HFF-Myc (cell line): ENCODE data around the gene OR5B17.

Source experiments
- DNase-seq: peaks from one replicate; pipeline ENCODE4 v3.0.0-alpha.2; 2011; ENCODE audit warnings: low read depth; ENCODE audit errors: extremely low read depth
- H3K4me3 ChIP-seq: replicated peaks from 2 replicates; pipeline ENCODE4 v1.5.1; 2011; ENCODE audit warnings: low read depth, mild to moderate bottlenecking, control low read depth, low read length
- CTCF ChIP-seq: IDR thresholded peaks from 2 replicates; pipeline ENCODE4 v1.5.1; 2012; ENCODE audit warnings: mild to moderate bottlenecking, low read depth, low read length, control low read depth; ENCODE audit errors: missing control alignments

Gene OR5B17

GRCh38 chr11:58390551-58391063 is 31.7 kb upstream of the OR5B17 start:
- no peak for DNase-seq
- no peak overlapping the region for H3K4me3 ChIP-seq
- no peak for TF ChIP-seq CTCF

- DNase-seq = no peak
- no peak overlapping the region for H3K4me3 ChIP-seq
- TF ChIP-seq CTCF = no peak
Observed at GRCh38 chr11:58354727-58355126, 4.1 kb downstream of the OR5B17 start.

- no peak overlapping the region for H3K4me3 ChIP-seq
- TF ChIP-seq CTCF = no peak
- DNase-seq = no peak
Observed at GRCh38 chr11:58345204-58345603, 13.7 kb downstream of the OR5B17 start.

GRCh38 chr11:58334708-58335107 is 24.2 kb downstream of the OR5B17 start:
- DNase-seq = peak; percentile 19
- H3K4me3 ChIP-seq = no peak overlapping the region
- TF ChIP-seq CTCF = no peak

GRCh38 chr11:58330861-58331260 is 28.0 kb downstream of the OR5B17 start:
- no peak for DNase-seq
- no peak overlapping the region for H3K4me3 ChIP-seq
- no peak for TF ChIP-seq CTCF

- TF ChIP-seq CTCF = no peak
- no peak for DNase-seq
- H3K4me3 ChIP-seq = no peak overlapping the region
Observed at GRCh38 chr11:58318532-58318931, 40.3 kb downstream of the OR5B17 start.

- no peak for DNase-seq
- TF ChIP-seq CTCF = no peak
- no peak overlapping the region for H3K4me3 ChIP-seq
Observed at GRCh38 chr11:58316142-58316541, 42.7 kb downstream of the OR5B17 start.
